ENCODE data around the gene GALNT17. TPM values are rescaled to one million over a fixed set of nuclear protein-coding genes. Genes with fewer than 3 reads are reported as not detected.

Gene GALNT17
- total and polyA plus RNA-seq, 2 experiments from 2014 or later = 11.1 to 65.6 TPM

- Histone ChIP-seq H3K36me3 (ENCODE audit: insufficient read depth) (no peaks in the 10 kb centered on the region), H3K4me3 (no peak overlapping the region), H3K4me1 (ENCODE audit: insufficient read depth) (peaks cover 13% of the 10 kb centered on the region), H3K79me2 (replicated peaks; ENCODE audit: insufficient read depth) (no peaks in the 10 kb centered on the region), H3F3A (replicated peaks; ENCODE audit: low read depth) (no peaks in the 10 kb centered on the region), H3K4me2 (no peak overlapping the region), H2AFZ (no peak overlapping the region), H4K20me1 (replicated peaks; ENCODE audit: insufficient read depth) (no peaks in the 10 kb centered on the region), H3K27me3 (ENCODE audit: insufficient read depth) (no peaks in the 10 kb centered on the region), H3K9me2 (ENCODE audit: insufficient read depth) (peaks cover 10% of the 10 kb centered on the region), H3K27ac (ENCODE audit: low read depth) (no peak overlapping the region)
- ATAC-seq (no peak), DNase-seq (ENCODE audit: low spot score) (no peak)
- peaks cover 8% of the 10 kb centered on the region; the same call in 2 of the 3 replicates for H3K9me3 Mint-ChIP-seq
- TF ChIP-seq CREB1 (CRISPR knock-in tag; IDR thresholded peaks at IDR 0.05; ENCODE audit: low read depth) (no peak), ZNF462 (CRISPR knock-in tag; IDR thresholded peaks at IDR 0.05) (no peak), ZNF114 (CRISPR knock-in tag; IDR thresholded peaks at IDR 0.05) (no peak), CTCF (conservative IDR thresholded peaks at IDR 0.05; ENCODE audit: low read depth in 2 of 2) (no peak), NANOG (IDR thresholded peaks at IDR 0.05; ENCODE audit: borderline replicate concordance) (no peak), POLR2AphosphoS5 (IDR thresholded peaks at IDR 0.05; ENCODE audit: low read depth) (no peak), REST (IDR thresholded peaks at IDR 0.05; ENCODE audit: unreplicated experiment) (no peak), STAT1 (IDR thresholded peaks at IDR 0.05; ENCODE audit: unreplicated experiment) (no peak), EZH2 (IDR thresholded peaks at IDR 0.05; ENCODE audit: low read depth, unreplicated experiment) (no peak), JUNB (IDR thresholded peaks at IDR 0.05; ENCODE audit: unreplicated experiment) (no peak), EZH2phosphoT487 (IDR thresholded peaks at IDR 0.05; ENCODE audit: unreplicated experiment) (no peak), ZNF331 (CRISPR knock-in tag; IDR thresholded peaks at IDR 0.05; ENCODE audit: low read depth) (no peak)
- TF ChIP-seq, protein P1, sequence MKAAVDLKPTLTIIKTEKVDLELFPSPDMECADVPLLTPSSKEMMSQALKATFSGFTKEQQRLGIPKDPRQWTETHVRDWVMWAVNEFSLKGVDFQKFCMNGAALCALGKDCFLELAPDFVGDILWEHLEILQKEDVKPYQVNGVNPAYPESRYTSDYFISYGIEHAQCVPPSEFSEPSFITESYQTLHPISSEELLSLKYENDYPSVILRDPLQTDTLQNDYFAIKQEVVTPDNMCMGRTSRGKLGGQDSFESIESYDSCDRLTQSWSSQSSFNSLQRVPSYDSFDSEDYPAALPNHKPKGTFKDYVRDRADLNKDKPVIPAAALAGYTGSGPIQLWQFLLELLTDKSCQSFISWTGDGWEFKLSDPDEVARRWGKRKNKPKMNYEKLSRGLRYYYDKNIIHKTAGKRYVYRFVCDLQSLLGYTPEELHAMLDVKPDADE (IDR thresholded peaks at IDR 0.05) = no peak
- peaks cover 2% of the 10 kb centered on the region; the same call in 2 of the 3 replicates for H3K36me3 Mint-ChIP-seq (ENCODE audit: low read depth)
- H3K27me3 Mint-ChIP-seq (ENCODE audit: insufficient read depth, low read depth, poor library complexity) = no peaks in the 10 kb centered on the region
- H3K4me3 Mint-ChIP-seq = no peak overlapping the region
- peaks cover 14% of the 10 kb centered on the region for H3K4me1 Mint-ChIP-seq
- no peak overlapping the region for H3K27ac Mint-ChIP-seq
Measured at GRCh38 chr7:71112436-71112835, 19.5 kb upstream of the GALNT17 start.

Measured in GM23338 (cell line).